SU-DHL-6 (cell line): ENCODE data around the gene APBB2.

Experiments used
- EZH2phosphoT487 ChIP-seq: fragments of 200-600 bp; sonication (generic), shearing (Covaris generic); conservative IDR thresholded peaks from 2 replicates; pipeline ENCODE4 v1.6.1; 2018; ENCODE audit warnings: mild to moderate bottlenecking, antibody characterized with exemption, low read length, moderate library complexity, mixed read lengths
- TF ChIP-seq, protein P1 (sequence below): fragments of 200-600 bp; sonication (generic); IDR thresholded peaks from one replicate; pipeline ENCODE4 v1.5.1; 2017; ENCODE audit warnings: antibody characterized with exemption, mild to moderate bottlenecking, low read length, moderate library complexity; ENCODE audit not compliant: insufficient read depth, poor library complexity, severe bottlenecking

DNA sequence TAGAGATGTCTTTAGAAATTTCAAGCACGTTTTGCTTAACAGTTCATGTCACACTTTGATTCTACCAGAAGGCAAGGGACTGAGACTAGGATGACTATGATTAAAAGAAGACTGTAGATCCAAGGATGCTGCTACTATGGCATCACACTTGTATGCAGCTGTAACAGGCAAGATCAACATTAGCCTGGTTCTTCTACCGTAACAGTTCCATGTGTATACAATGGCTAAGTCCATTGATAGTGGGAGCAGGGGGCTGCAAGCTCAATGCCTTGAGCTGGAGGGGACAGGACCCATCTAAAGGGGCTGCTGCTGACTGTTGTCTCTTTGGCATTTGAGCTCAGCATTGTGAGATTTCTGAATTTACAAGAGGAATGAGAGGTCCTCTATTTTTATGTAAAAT is 212.0 kb downstream of the APBB2 start:
- TF ChIP-seq, protein P1, sequence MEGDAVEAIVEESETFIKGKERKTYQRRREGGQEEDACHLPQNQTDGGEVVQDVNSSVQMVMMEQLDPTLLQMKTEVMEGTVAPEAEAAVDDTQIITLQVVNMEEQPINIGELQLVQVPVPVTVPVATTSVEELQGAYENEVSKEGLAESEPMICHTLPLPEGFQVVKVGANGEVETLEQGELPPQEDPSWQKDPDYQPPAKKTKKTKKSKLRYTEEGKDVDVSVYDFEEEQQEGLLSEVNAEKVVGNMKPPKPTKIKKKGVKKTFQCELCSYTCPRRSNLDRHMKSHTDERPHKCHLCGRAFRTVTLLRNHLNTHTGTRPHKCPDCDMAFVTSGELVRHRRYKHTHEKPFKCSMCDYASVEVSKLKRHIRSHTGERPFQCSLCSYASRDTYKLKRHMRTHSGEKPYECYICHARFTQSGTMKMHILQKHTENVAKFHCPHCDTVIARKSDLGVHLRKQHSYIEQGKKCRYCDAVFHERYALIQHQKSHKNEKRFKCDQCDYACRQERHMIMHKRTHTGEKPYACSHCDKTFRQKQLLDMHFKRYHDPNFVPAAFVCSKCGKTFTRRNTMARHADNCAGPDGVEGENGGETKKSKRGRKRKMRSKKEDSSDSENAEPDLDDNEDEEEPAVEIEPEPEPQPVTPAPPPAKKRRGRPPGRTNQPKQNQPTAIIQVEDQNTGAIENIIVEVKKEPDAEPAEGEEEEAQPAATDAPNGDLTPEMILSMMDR = no peak
- no peak for TF ChIP-seq EZH2phosphoT487
